GM12874 (cell line): ENCODE measurements around the gene NPFFR1.

ENCODE experiments used
- TF ChIP-seq, protein P1 (sequence below): IDR thresholded peaks from 2 replicates; pipeline ENCODE4 v1.5.1; 2011; ENCODE audit warnings: low read depth, mild to moderate bottlenecking, control low read depth, low read length, moderate library complexity; ENCODE audit not compliant: insufficient read depth

Gene NPFFR1

DNA sequence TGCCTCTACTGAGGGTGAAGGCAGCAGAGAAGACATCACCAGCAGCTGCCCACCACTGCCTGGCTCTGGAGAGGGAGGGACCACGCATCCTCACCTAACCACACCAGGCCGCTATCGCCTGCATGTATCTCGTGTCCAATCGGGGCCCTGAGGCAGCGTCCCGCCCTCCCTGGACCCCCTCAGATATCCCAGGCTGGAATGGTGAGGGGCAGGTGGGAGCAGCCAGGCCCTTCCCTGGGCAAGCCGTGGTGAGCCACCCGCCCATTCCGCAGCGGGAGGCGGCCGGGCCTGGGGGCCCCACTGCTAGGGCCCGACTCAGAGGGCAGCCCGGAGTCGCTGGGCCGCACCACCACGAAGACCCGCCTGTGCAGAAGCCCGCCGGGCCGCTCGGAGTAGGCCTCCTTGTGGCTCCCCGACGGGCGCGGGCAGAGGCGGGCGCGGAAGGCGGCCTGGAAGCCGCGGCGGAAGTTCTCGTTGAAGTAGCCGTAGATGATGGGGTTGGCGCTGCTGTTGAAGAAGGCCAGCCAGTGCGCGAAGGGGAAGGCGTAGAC is 29.0 kb downstream of the NPFFR1 start:
- TF ChIP-seq, protein P1, sequence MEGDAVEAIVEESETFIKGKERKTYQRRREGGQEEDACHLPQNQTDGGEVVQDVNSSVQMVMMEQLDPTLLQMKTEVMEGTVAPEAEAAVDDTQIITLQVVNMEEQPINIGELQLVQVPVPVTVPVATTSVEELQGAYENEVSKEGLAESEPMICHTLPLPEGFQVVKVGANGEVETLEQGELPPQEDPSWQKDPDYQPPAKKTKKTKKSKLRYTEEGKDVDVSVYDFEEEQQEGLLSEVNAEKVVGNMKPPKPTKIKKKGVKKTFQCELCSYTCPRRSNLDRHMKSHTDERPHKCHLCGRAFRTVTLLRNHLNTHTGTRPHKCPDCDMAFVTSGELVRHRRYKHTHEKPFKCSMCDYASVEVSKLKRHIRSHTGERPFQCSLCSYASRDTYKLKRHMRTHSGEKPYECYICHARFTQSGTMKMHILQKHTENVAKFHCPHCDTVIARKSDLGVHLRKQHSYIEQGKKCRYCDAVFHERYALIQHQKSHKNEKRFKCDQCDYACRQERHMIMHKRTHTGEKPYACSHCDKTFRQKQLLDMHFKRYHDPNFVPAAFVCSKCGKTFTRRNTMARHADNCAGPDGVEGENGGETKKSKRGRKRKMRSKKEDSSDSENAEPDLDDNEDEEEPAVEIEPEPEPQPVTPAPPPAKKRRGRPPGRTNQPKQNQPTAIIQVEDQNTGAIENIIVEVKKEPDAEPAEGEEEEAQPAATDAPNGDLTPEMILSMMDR: no peak

DNA sequence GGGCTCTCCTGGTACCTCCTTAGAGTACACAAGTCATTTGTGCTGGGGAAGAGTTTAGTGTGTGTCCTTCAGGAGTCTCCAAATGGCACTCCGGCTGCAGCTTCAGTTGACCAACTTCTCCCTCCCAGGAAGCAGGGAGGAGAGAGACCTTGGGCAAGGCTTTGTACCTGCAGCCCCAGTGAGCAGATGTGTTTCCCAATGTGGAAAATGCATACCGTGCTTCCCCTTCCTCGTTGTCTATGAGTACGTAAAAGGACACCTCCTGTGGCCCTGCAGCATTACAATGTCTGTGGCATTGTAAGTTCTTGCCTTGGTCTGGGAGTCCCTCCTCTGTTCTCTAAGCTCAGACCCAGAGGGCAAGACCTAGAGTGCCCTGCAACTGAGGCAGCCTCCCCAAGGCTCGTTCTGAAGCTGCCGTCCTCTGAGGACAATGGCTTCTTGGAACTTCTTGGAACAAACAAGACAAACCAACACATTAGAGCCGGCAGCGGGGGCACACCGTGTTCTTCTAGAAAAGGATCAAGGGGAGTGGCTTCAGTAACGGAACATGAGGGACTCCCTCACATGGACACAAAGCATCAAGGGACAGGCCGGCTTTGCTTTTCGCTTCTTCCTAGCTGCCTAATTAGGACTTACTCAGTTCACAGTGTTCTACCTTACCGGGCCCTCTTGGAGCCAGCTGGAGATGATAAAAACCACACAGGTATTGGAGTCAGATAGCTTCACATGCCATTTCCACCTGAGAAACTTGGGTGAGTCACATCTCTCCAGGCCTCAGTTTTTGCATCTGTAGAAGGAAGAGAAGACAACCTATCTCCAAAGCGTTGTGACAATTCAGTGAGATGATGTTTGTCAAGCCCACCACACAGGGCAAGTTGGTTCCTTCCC is 29.7 kb downstream of the NPFFR1 start:
- TF ChIP-seq, protein P1: no peak

DNA sequence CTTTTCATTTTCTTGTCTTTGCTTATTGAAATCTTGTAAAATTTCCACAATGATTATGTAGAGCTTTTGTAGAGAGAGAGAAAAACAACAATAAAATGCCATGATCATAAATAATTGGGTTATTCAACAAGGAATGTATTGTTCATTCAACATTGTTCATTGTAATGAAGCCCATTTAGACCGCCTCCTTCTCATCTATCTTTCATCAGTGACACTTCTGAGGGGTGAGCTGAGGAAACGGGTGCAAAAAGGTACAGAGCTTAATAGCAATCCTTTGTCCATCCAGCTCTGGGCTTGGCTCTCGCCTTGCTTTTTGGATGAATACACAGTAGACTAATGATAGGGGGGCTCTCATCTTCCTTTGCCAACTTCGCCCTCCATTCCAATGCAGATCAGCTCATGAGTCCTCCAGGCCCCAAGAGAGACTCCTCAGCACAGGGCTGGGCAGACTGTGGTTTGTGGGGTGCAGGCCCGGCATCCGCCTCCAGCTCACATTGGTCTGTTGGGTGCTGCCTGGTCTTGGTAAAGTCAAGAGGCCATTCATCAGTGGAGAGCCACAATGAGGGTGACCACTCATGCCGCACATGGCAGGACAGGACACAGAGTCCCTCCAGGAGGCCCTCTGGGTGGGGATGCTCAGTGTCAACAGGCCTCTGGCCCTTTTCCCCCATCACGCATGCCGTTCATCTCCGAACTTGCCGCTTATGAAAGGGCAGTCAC is 32.7 kb downstream of the NPFFR1 start:
- TF ChIP-seq, protein P1: no peak

DNA sequence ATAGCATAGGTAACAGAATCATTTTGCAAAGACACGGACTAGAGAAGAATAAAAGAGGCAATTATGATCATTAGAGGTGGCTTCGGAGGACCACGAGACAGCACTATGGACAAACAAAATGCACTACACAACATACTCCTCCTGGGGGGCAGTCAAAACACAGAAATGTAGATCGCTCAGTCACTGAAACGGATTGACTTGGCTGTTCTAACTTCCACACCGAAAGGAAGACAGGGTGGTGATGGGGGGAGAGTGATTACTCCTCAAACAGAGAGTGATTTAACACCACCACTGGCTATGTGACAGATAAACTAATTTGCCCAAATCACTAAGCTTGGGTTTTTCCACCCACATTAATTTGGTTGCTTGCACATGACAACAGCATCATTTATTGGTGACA is 36.4 kb downstream of the NPFFR1 start:
- TF ChIP-seq, protein P1: no peak

DNA sequence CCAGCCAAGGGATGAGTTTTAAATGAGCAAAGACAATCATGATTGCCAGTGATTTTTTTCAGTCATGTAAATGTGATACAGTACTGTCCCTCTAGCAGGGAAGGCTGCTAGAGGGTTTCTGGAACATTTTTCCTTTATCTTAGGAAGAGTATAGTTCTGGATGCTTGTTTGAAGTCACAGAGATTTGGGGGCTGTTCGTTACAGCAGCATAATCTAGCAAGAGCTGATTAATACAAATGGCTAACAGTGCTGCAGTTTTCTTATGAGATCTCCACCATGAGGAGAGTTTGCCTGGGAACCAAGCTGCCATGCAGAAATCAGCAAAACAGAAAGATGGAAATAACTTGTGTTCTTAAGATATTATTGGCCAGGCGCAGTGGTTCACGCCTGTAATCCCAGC is 42.7 kb downstream of the NPFFR1 start:
- TF ChIP-seq, protein P1: no peak

DNA sequence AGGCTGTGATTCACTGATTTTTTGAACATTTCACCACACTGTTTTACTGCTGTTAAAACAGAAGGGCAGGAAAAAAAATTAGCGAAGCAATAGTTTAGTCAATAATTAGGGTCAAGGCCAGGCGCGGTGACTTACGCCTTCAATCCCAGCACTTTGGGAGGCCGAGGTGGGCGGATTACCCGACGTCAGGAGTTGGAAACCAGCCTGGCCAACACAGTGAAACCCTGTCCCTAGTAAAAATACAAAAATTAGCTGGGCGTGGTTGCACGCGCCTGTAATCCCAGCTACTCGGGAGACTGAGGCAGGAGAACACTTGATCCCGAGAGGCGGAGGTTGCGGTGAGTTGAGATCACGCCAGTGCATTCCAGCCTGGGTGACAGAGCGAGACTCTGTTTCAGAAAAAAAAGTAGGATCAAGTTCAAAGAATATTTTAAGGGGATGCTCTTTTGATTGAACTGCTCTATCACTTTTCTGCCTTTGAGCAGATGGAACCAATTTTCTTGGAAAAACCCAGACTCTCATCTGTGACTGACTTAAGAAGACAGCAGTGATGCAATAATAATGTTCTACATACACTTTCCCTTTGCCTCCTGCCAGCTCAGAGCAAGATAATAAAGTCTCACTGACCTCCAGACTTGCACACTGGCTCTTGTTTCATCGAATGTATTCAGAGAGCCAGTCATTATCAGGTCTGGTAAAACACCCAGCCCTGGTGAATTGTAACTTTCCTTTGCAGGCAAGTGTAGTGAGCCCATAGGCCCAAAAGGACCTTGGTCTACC is 48.9 kb downstream of the NPFFR1 start:
- TF ChIP-seq, protein P1: no peak

DNA sequence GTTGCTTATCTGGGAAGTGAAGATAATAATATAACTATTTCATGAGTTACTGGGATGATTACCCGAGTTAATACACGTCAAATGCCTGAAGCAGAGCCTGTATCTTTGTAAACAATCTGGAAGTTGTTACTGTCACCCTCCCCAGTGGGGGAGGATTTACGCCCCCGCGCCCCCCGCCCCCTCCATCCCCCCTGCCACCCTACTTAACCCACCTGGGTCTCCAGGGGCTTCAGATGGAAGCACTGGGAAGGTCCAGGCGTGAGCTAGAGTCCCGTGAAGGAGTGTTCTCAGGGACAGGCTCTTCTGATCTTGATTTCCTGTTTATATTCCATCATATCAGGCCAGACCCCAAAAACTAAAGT is 49.9 kb downstream of the NPFFR1 start:
- TF ChIP-seq, protein P1: no peak
